ENCODE data around the gene KLHL3.
"Not testable (repeated sequence)": the region's sequence is repeated elsewhere in the genome, so short reads cannot be mapped to it uniquely, and the experiment has no call there.

Gene KLHL3, protein sequence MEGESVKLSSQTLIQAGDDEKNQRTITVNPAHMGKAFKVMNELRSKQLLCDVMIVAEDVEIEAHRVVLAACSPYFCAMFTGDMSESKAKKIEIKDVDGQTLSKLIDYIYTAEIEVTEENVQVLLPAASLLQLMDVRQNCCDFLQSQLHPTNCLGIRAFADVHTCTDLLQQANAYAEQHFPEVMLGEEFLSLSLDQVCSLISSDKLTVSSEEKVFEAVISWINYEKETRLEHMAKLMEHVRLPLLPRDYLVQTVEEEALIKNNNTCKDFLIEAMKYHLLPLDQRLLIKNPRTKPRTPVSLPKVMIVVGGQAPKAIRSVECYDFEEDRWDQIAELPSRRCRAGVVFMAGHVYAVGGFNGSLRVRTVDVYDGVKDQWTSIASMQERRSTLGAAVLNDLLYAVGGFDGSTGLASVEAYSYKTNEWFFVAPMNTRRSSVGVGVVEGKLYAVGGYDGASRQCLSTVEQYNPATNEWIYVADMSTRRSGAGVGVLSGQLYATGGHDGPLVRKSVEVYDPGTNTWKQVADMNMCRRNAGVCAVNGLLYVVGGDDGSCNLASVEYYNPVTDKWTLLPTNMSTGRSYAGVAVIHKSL

DNA sequence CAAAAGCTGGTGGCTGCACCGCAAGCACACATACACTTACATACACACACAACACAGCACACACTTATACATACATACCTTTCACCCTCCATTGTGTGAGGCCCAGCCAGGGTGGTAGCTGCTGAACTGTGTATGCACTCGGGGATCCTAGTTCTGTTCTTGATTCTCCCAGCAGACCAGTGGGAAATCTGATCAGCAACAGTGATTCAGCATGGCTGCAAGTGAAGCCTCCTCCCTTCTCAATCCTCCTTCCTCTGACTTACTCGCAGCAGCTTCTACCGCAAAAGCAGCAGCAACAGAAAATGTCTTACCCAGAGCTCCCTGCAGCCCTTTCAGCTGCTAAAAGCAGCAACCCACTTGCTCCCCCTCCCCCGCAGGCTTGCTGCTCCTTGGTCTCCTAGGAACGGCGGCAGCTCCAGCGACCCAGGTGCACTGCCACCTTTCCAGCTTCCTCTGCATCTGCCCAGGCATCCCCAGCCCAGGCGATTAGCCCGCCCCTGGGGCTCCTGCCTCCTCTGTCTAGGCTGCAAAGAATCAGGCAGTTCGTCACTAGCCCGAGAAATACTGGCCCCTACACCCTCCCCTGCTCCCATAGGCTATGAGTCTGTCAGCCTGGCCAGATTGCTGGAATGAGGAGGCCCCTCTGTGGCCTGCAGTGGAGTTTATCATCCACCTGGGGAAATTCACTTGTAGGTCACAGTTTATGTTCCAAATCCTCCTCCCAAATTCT, at the start of gene KLHL3:
TSS of gene KLHL3 (minus strand) at position 535 of the 730 bp plus-strand sequence. CDS start at position 92, 443 bp downstream.
- DNase-seq (ENCODE audit: low read depth) = no peak

GRCh38 chr5:137782984-137783536, 47.2 kb upstream of the KLHL3 start:
- no peak for DNase-seq (ENCODE audit: low read depth)

- DNase-seq (ENCODE audit: low read depth) = no peak
Measured at GRCh38 chr5:137782055-137782454, 46.2 kb upstream of the KLHL3 start.

DNA sequence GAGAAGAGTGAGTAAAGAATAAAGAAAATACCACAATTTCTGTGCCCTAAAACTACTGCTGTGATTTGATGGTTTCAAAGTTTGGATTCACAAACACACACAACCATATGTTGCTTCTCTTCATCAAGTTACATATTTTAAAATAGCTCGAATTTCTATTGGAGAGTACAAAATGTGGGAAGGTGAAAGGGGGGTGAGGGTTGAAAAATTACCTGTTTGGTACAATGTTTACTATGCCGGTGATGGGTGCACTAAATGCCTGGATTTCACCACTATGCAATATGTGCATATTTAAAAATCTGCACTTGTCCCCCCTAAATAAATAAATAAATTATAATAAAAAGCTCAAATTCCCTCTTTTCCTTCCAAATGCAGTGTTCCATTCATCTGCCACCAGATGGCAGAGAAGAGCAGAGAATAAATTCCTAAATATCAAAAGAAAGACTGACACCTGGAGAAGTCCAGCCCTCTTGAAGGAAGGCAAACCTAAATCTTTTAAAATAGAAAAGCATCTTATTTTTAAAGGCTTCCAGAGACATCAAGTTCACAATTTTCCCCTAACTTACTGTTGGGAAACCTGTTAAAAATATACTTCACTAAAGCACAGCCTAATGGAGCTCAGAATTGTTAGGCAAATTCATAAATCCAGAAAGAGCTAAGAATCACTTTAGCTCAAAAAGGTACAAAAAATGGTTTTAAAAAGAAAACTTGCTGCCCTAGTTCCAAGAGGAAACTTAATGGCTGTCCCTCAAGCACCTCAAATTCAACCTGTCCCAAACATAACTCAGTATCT, 43.1 kb upstream of the KLHL3 start:
- no peak for DNase-seq (ENCODE audit: low read depth)

GRCh38 chr5:137767937-137768336, 32.0 kb upstream of the KLHL3 start:
- not testable (repeated sequence) for DNase-seq (ENCODE audit: low read depth)

DNA sequence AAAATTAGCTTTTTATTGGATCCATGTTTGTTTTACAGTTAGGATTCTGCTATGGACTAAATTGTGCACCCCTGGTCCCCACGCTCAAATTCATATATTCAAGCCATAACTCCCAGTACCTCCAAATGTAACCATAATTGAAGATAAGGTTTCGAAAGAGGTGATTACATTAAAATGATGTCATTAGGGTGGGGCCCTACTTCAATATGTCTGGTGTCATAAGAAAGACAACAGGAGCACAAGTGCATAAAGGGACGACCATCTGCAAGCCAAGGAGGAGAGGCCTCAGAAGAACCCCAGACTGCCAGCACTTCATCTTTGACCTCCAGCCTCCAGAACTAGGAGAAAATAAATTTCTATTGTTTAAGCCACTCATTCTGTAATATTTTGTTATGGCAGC, 25.7 kb upstream of the KLHL3 start:
- DNase-seq (ENCODE audit: low read depth) = no peak

DNA sequence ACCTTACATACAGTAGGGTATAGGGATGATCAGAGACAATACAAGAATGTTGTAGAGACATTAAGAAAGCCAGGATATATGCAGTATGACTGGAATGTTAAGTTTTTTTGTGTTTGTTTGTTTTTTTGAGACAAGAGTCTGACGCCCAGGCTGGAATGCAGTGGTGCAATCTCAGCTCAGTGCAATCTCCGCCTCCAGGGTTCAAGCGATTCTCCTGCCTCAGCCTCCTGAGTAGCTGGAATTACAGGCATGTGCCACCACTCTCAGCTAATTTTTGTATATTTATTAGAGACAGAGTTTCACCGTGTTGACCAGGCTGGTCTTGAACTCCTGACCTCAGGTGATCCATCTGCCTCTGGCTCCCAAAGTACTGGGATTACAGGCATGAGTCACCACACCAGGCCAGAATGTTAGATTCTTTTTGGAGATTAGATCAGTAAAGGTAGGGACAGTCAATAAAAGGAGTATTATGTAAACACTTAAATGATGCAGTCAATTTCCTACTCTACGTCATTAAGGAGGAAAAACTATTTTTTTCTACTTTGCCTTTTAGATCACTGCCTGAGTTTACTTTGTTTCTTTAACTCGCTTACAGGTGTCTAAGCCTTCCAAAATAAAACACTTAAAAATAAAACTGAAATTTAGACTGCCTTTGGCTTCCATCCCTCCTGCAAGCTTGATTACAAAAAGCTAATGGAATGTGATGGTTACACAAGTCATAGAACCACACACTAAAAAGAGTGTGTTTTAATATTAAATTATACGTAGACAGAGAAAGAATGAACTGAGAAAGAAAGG, 25.0 kb upstream of the KLHL3 start:
- DNase-seq (ENCODE audit: low read depth) = no peak

- no peak for DNase-seq (ENCODE audit: low read depth)
Measured at GRCh38 chr5:137760294-137760693, 24.4 kb upstream of the KLHL3 start.

GRCh38 chr5:137758715-137759306, 22.9 kb upstream of the KLHL3 start:
- DNase-seq (ENCODE audit: low read depth) = no peak

GRCh38 chr5:137758121-137758520, 22.2 kb upstream of the KLHL3 start:
- no peak for DNase-seq (ENCODE audit: low read depth)

DNA sequence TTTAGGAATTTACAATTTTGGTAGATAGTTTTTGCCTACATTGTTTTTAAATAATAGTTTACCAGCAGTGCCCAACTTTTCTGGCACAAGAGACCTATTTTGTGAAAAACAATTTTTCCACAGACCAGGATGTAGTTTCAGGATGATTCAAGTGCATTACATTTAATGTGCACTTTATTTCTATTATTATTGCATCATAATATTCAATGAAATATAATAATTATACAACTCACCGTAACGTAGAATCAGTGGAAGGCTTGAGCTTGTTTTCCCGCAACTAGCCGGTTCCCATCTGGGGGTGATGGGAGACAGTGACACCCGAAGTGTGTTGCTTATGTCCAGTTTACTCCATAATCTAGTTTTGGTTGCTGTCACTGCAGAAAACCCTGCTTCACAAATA, 21.7 kb upstream of the KLHL3 start:
- no peak for DNase-seq (ENCODE audit: low read depth)

GRCh38 chr5:137754961-137755762, 19.3 kb upstream of the KLHL3 start:
- no peak for DNase-seq (ENCODE audit: low read depth)

- DNase-seq (ENCODE audit: low read depth) = peak; percentile 96
Measured at GRCh38 chr5:137754188-137754960, 18.5 kb upstream of the KLHL3 start, which contains the start of gene HNRNPA0. Gene HNRNPA0, minus strand, starts transcription at chr5:137754363. Its CDS starts 297 bp downstream, at chr5:137754066.

DNA sequence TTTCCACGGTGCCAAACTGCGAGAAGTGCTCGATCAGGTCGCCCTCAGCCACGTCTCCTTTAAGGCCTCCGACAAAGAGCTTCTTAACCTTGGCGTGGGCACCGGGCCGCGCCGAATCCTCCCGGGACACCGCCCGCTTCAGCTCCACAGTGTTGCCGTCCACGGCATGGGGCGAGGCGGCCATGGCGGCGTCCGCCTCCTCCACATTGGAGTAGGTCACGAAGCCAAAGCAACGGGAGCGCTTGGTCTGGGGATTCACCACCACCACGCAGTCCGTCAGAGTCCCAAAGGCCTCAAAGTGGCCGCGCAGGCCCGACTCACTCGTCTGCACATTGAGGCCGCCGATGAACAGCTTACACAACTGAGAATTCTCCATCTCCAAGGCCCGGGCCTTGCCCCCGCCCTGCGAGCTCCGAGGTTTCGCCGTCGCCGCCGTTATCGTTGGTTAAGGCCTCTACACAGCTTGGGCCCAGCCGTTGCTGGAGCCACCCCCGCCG, 17.9 kb upstream of the KLHL3 start:
- peak; percentile 15 for DNase-seq (ENCODE audit: low read depth)

- DNase-seq (ENCODE audit: low read depth) = peak; percentile 16
Measured at GRCh38 chr5:137752905-137753690, 17.2 kb upstream of the KLHL3 start.

- DNase-seq (ENCODE audit: low read depth) = no peak
Measured at GRCh38 chr5:137751869-137752491, 16.1 kb upstream of the KLHL3 start.

DNA sequence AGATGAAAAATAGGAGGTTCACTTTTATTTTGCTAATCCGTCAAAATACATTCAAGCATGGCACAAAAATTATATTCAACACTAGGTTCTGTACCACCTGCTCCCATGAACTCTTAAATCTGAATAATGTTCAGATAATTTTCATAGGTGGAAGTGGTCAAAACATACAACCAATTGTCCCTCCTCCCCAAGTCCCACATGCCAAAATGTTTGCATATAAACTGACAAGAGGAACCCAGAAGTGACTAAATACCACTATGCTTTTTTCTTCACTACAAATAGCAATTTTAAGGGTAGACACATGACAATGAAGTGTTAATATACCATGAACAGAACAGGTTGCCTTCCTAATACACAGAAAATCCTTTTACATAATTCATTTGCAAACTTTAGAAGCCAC, 14.5 kb upstream of the KLHL3 start:
- no peak for DNase-seq (ENCODE audit: low read depth)
